WTC11 (cell line): ENCODE results near the gene HTRA2.

Experiments used
- CTCF ChIP-seq: fragments of 200-600 bp; IDR thresholded peaks from 2 replicates; pipeline ENCODE4 v1.8.0; 2022; ENCODE audit warnings: antibody characterized with exemption
- E2F4 ChIP-seq: sonication (generic); formaldehyde crosslinking; IDR thresholded peaks from 2 replicates; pipeline ENCODE4 v1.8.1; 2022; ENCODE audit warnings: low read depth, mild to moderate bottlenecking, moderate library complexity, missing genetic modification reagents, borderline replicate concordance
- JUN ChIP-seq: sonication (generic); formaldehyde crosslinking; IDR thresholded peaks from 2 replicates; pipeline ENCODE4 v1.8.0; 2023; ENCODE audit warnings: mild to moderate bottlenecking, missing genetic modification reagents
- RELA ChIP-seq: sonication (generic); formaldehyde crosslinking; IDR thresholded peaks from 2 replicates; pipeline ENCODE4 v1.8.1; 2022; ENCODE audit warnings: missing genetic modification reagents, mild to moderate bottlenecking, borderline replicate concordance
- TEAD4 ChIP-seq: sonication (generic); formaldehyde crosslinking; IDR thresholded peaks from 2 replicates; pipeline ENCODE4 v1.8.0; 2022; ENCODE audit warnings: mild to moderate bottlenecking, missing genetic modification reagents
- TP53 ChIP-seq: sonication (generic); formaldehyde crosslinking; IDR thresholded peaks from 2 replicates; pipeline ENCODE4 v1.8.1; 2023; ENCODE audit warnings: mild to moderate bottlenecking, missing genetic modification reagents

GRCh38 chr2:74578408-74578807, 48.7 kb downstream of the HTRA2 start:
- TF ChIP-seq CTCF = no peak
- no peak for TF ChIP-seq RELA (CRISPR knock-in tag)
- no peak for TF ChIP-seq TEAD4 (CRISPR knock-in tag)
- TF ChIP-seq E2F4 (CRISPR knock-in tag) = no peak
- no peak for TF ChIP-seq TP53
- TF ChIP-seq JUN (CRISPR knock-in tag) = no peak
